Vagina (tissue), 2 donors: ENCODE measurements around the gene TSPAN15. TPM values are rescaled to one million over a fixed set of nuclear protein-coding genes. Genes with fewer than 3 reads are reported as not detected.

ENCODE experiments used
- DNase-seq, 2 donors: peaks; one replicate each; pipeline ENCODE4 v3.0.0-alpha.2; 2017; ENCODE audit errors: extremely low spot score in 2 of 2
- H3K27ac ChIP-seq: fragments of 200-600 bp; sonication (generic); one replicate; pipeline ENCODE4 v1.5.1; 2019
- H3K27me3 ChIP-seq: fragments of 200-600 bp; sonication (generic); one replicate; pipeline ENCODE4 v1.5.1; 2019
- H3K36me3 ChIP-seq, 2 donors: fragments of 200-600 bp; sonication (generic); one replicate each; pipeline ENCODE4 v1.5.1; 2017 to 2019
- H3K4me1 ChIP-seq: fragments of 200-600 bp; sonication (generic); one replicate; pipeline ENCODE4 v1.5.1; 2019
- H3K4me3 ChIP-seq, 2 donors: fragments of 200-600 bp; sonication (generic); 1 replicate in 1 of 2; 2 replicates in 1 of 2; pipeline ENCODE4 v1.5.1; 2016 to 2019
- H3K9me3 ChIP-seq: fragments of 200-600 bp; sonication (generic); one replicate; pipeline ENCODE4 v1.5.1; 2019
- POLR2A ChIP-seq, 2 donors: fragments of 450-650 bp; IDR thresholded peaks; one replicate each; pipeline ENCODE4 v1.6.1; 2017; ENCODE audit warnings: antibody characterized with exemption in 2 of 2, mild to moderate bottlenecking in 2 of 2, moderate library complexity in 2 of 2
- POLR2AphosphoS5 ChIP-seq, 2 donors: sonication (generic); formaldehyde crosslinking; IDR thresholded peaks; one replicate each; pipeline ENCODE4 v1.9.0; 2017; ENCODE audit warnings: antibody characterized with exemption in 2 of 2, mild to moderate bottlenecking in 2 of 2, low read depth in 1 of 2; ENCODE audit not compliant: insufficient read depth in 1 of 2
- intact Hi-C: fragments of 100-400 bp; cut with DNase I; formaldehyde crosslinking; loops from one replicate; pipeline ENCODE4 v1.15.1; 2023
- total RNA-seq: library from RNA; depleted of rRNA; stranded (reverse); fragments of >200 nt; gene quantifications from one replicate; pipeline ENCODE4 v1.2.3, GENCODE V29; 2016
- TF ChIP-seq, protein P1 (sequence below), 3 experiments: fragments of 450-650 bp in 2 of 3; fragments of 200-600 bp in 1 of 3; sonication (generic) in 1 of 3; IDR thresholded peaks; one replicate each; pipeline ENCODE4 v1.5.1; 2017 to 2019; ENCODE audit warnings: antibody characterized with exemption in 3 of 3, mild to moderate bottlenecking in 2 of 3, moderate library complexity in 2 of 3

TSPAN15 gene
- total RNA-seq, 1 donor from 2014 or later = 26.5 TPM

DNA sequence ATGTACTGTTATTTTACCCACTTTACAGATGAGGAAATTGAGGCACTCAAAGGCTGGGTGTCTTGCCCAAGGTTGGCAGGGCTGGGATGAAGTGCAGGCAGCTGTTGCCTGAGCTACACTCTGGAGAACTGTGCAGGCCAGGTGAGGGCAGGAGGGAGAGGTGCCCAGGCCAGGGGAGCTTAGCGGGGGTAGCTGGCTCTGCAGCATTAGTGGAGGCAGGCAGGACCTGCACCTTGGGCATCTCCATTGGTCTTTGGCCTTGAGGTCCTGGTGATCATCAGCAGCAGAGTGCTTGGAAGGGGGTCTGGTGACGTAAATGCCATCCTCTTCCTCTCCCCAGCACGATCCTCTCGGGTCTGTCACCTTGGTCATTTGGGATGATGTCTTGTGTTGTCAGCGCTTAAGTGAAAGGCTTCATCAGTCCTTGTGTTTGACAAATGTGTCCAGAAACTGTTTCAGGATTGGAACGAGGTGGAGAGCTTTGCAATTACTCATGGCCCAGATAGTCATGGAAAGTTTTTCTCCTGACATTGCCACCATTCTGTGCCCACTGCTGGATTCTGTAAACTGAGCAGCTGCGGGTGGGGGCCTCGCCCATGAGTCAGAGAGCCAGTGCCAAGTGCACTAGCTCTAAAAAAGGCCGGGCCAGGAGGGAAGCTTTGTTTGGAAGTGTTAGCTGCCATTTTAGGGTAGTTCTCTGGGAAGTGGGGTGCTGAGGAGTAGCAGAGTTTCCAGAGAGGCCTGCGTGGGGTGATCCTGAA lies 47.6 kb downstream of the TSPAN15 start:
- intact Hi-C loops = no loop called here
- Histone ChIP-seq H3K27me3 (no peaks in the 10 kb centered on the region), H3K4me3 (no peak overlapping the region), H3K4me1 (no peaks in the 10 kb centered on the region), H3K9me3 (no peaks in the 10 kb centered on the region), H3K27ac (no peak overlapping the region), H3K36me3 (no peaks in the 10 kb centered on the region)
- no peak for DNase-seq
- TF ChIP-seq POLR2AphosphoS5 (IDR thresholded peaks at IDR 0.05; ENCODE audit: insufficient read depth in 1 of 2, low read depth in 1 of 2) = no peak
- TF ChIP-seq, protein P1, sequence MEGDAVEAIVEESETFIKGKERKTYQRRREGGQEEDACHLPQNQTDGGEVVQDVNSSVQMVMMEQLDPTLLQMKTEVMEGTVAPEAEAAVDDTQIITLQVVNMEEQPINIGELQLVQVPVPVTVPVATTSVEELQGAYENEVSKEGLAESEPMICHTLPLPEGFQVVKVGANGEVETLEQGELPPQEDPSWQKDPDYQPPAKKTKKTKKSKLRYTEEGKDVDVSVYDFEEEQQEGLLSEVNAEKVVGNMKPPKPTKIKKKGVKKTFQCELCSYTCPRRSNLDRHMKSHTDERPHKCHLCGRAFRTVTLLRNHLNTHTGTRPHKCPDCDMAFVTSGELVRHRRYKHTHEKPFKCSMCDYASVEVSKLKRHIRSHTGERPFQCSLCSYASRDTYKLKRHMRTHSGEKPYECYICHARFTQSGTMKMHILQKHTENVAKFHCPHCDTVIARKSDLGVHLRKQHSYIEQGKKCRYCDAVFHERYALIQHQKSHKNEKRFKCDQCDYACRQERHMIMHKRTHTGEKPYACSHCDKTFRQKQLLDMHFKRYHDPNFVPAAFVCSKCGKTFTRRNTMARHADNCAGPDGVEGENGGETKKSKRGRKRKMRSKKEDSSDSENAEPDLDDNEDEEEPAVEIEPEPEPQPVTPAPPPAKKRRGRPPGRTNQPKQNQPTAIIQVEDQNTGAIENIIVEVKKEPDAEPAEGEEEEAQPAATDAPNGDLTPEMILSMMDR (IDR thresholded peaks at IDR 0.05) = no peak
- TF ChIP-seq POLR2A (IDR thresholded peaks at IDR 0.05) = no peak

- no peaks in the 10 kb centered on the region for H3K36me3 ChIP-seq
- no peak for DNase-seq
- H3K27ac ChIP-seq = no peak overlapping the region
- no peaks in the 10 kb centered on the region for H3K4me1 ChIP-seq
- no peaks in the 10 kb centered on the region for H3K9me3 ChIP-seq
- H3K4me3 ChIP-seq = no peak overlapping the region
- H3K27me3 ChIP-seq = no peaks in the 10 kb centered on the region
- intact Hi-C loops = loop anchor here (10.0 kb wide), 1 partner anchor 265 kb away; no protein-coding TSS in a partner anchor
- TF ChIP-seq, protein P1 (IDR thresholded peaks at IDR 0.05) = no peak
- TF ChIP-seq POLR2A (IDR thresholded peaks at IDR 0.05) = no peak
- TF ChIP-seq POLR2AphosphoS5 (IDR thresholded peaks at IDR 0.05; ENCODE audit: insufficient read depth in 1 of 2, low read depth in 1 of 2) = no peak
These were observed 48.7 kb downstream of the TSPAN15 start for GRCh38 chr10:69499726-69500689.

DNA sequence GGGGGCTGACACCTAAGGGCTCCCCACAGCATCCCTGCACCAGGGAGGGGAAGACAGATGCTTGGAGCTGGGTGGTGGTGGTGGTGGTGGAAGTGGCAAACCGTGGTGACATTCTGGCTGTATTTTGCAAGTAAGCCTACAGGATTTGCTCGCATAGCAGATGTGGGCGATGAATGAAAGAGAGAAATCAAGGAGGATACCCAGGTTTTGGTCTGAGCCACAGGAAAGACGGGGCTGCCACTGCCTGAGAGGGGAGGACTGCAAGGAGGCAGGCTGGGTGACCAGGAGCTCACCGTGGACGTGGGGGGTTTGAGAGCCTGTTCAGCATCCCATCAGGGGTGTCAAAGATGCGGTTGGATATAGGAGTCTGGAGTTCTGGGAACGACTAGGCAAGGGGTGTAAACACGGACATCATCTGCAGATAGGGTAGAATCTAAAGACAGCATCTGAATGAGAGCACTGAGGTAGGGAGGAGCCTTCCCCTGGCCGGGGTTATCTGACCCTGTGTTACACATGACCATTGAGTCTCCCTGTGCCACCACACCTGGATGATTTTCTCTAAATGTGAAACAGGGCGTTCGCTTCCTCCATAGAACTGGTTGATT lies 49.7 kb downstream of the TSPAN15 start:
- no peak for TF ChIP-seq POLR2AphosphoS5 (IDR thresholded peaks at IDR 0.05; ENCODE audit: insufficient read depth in 1 of 2, low read depth in 1 of 2)
- no peak for TF ChIP-seq POLR2A (IDR thresholded peaks at IDR 0.05)
- TF ChIP-seq, protein P1 (IDR thresholded peaks at IDR 0.05) = no peak
- H3K4me3 ChIP-seq = no peak overlapping the region
- no peak overlapping the region for H3K27ac ChIP-seq
- DNase-seq = peak in 1 of 2 donors; percentile 67
- H3K9me3 ChIP-seq = no peaks in the 10 kb centered on the region
- no peaks in the 10 kb centered on the region for H3K27me3 ChIP-seq
- intact Hi-C loops = loop anchor here (10.0 kb wide), 1 partner anchor 266 kb away; no protein-coding TSS in a partner anchor
- H3K36me3 ChIP-seq = no peaks in the 10 kb centered on the region
- H3K4me1 ChIP-seq = no peaks in the 10 kb centered on the region

DNA sequence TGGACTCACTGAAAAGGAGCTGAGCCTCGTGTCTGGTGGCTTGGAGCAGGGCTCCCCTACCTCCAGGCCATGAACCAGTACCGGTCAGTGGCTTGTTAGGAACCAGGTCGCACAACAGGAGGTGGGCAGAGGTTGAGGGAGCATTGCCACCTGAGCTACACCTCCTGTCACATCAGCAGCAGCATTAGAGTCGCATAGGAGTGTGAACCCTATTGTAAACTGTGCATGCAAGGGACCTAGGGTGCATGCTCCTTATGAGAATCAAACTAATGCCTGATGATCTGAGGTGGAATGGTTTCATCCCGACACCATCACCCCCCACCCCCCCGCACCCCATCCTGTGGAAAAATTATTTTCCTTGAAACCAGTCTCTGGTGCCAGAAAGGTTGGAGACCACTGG lies 50.4 kb downstream of the TSPAN15 start:
- Histone ChIP-seq H3K27me3 (no peaks in the 10 kb centered on the region), H3K36me3 (no peaks in the 10 kb centered on the region), H3K27ac (no peak overlapping the region), H3K4me1 (no peaks in the 10 kb centered on the region), H3K4me3 (no peak overlapping the region), H3K9me3 (no peaks in the 10 kb centered on the region)
- intact Hi-C loops = loop anchor here (10.0 kb wide), 1 partner anchor 267 kb away; no protein-coding TSS in a partner anchor
- TF ChIP-seq POLR2A (IDR thresholded peaks at IDR 0.05) (no peak), POLR2AphosphoS5 (IDR thresholded peaks at IDR 0.05; ENCODE audit: insufficient read depth in 1 of 2, low read depth in 1 of 2) (no peak)
- TF ChIP-seq, protein P1 (IDR thresholded peaks at IDR 0.05) = no peak
- peak; percentile 60 to 74 for DNase-seq
